HepG2 (cell line): Measurements from ENCODE around the gene VPS54. TPM values are rescaled to one million over a fixed set of nuclear protein-coding genes. Genes with fewer than 3 reads are reported as not detected.

Experiments used
- ATAC-seq: fragments of 200-7000 bp; cut with Tn5 transposase; 3 replicates; pipeline ENCODE4 v1.9.1; 2020; ENCODE audit warnings: mild to moderate bottlenecking, moderate library complexity
- BruUV-seq: library from RNA; stranded (reverse); fragments of 400-500 nt; replicated peaks from 2 replicates; lab custom pipeline; 2021; lab: Mats Ljungman, UMichigan
- CTCF ChIA-PET: fragments of 300-600 bp; formaldehyde crosslinking; extraction: SDS; loops from one replicate; lab custom pipeline; 2021; ENCODE audit warnings: low total read pairs, inconsistent platforms, low intra/inter-chr PET ratio; lab: Yijun Ruan, JAX
- POLR2A ChIA-PET: fragments of 350-600 bp; sonication (Branson Sonifier 250); formaldehyde crosslinking; loops from one replicate; lab custom pipeline; 2020; ENCODE audit warnings: antibody characterized with exemption, inconsistent platforms; lab: Yijun Ruan, JAX
- DNase-seq: peaks from one replicate; pipeline ENCODE4 v3.0.0-alpha.2; 2015; ENCODE audit warnings: low spot score
- FAIRE-seq: peaks from 3 replicates; lab custom pipeline; 2011; peaks lifted over from hg19 to GRCh38; lab: Jason Lieb, UNC
- H2AFZ ChIP-seq: one replicate; pipeline ENCODE4 v1.6.1; 2011; ENCODE audit warnings: low read length, inconsistent platforms
- H3K27ac ChIP-seq: fragments of 300-600 bp; 3 replicates; pipeline ENCODE4 v1.8.0; 2011; ENCODE audit warnings: mixed run types, mild to moderate bottlenecking, mixed read lengths, low read length, inconsistent platforms; ENCODE audit not compliant: insufficient read depth; ENCODE audit errors: extremely low read length
- H3K27me3 ChIP-seq, 2 experiments: fragments of 200-600 bp in 1 of 2; 2 replicates in 1 of 2; 3 replicates in 1 of 2; pipeline versions ENCODE4 v1.6.0 to v1.8.0; 2011; ENCODE audit warnings: low read length in 2 of 2, mild to moderate bottlenecking in 2 of 2, moderate library complexity in 2 of 2, inconsistent platforms in 1 of 2; ENCODE audit not compliant: insufficient read depth in 2 of 2, control insufficient read depth in 1 of 2
- H3K36me3 ChIP-seq, 2 experiments: fragments of 200-600 bp in 1 of 2; replicated peaks in 1 of 2; 2 replicates in 1 of 2; 3 replicates in 1 of 2; pipeline versions ENCODE4 v1.5.1 to v1.8.0; 2011; ENCODE audit warnings: low read length in 2 of 2, inconsistent platforms in 1 of 2; ENCODE audit not compliant: insufficient read depth in 2 of 2, control insufficient read depth in 1 of 2
- H3K4me1 ChIP-seq: 2 replicates; pipeline ENCODE4 v1.5.1; 2012; ENCODE audit warnings: low read length, inconsistent platforms; ENCODE audit not compliant: insufficient read depth
- H3K4me2 ChIP-seq: 2 replicates; pipeline ENCODE4 v1.6.0; 2011; ENCODE audit warnings: low read depth, low read length, inconsistent platforms
- H3K4me3 ChIP-seq, 3 experiments: fragments of 200-600 bp in 1 of 3; sonication (generic), shearing (Covaris generic) in 1 of 3; replicated peaks in 1 of 3; 2 replicates each; pipeline ENCODE4 v1.5.1; 2011 to 2016; ENCODE audit warnings: low read length in 3 of 3, inconsistent platforms in 2 of 3, low read depth in 2 of 3, mild to moderate bottlenecking in 2 of 3, control low read depth in 1 of 3, mixed read lengths in 1 of 3; ENCODE audit not compliant: insufficient read depth in 1 of 3
- H3K79me2 ChIP-seq: one replicate; pipeline ENCODE4 v1.6.1; 2011; ENCODE audit warnings: low read length, inconsistent platforms; ENCODE audit not compliant: insufficient read depth
- H3K9ac ChIP-seq: 2 replicates; pipeline ENCODE4 v1.6.0; 2011; ENCODE audit warnings: mild to moderate bottlenecking, low read depth, low read length, inconsistent platforms; ENCODE audit not compliant: insufficient read depth
- H3K9me3 ChIP-seq: 2 replicates; pipeline ENCODE4 v1.5.1; 2012; ENCODE audit warnings: mild to moderate bottlenecking, low read length
- H4K20me1 ChIP-seq: 2 replicates; pipeline ENCODE4 v1.6.0; 2011; ENCODE audit warnings: inconsistent platforms, mild to moderate bottlenecking, low read length, moderate library complexity; ENCODE audit not compliant: insufficient read depth
- CBX2 ChIP-seq, 2 experiments: fragments of 200-600 bp in 1 of 2; sonication (generic); formaldehyde crosslinking in 1 of 2; IDR thresholded peaks; 2 replicates each; pipeline versions ENCODE4 v1.7.0 to v1.8.1; 2018 to 2022; ENCODE audit warnings: low read depth in 2 of 2, low read length in 1 of 2, mild to moderate bottlenecking in 1 of 2, missing genetic modification reagents in 1 of 2
- CC2D1A ChIP-seq: sonication (generic); formaldehyde crosslinking; IDR thresholded peaks from 2 replicates; pipeline ENCODE4 v1.8.1; 2023; ENCODE audit warnings: mild to moderate bottlenecking, missing genetic modification reagents
- CEBPB ChIP-seq: IDR thresholded peaks from 2 replicates; pipeline ENCODE4 v1.6.1; 2011; ENCODE audit warnings: low read depth, low read length, improper control_type of control experiment, borderline replicate concordance
- CEBPG ChIP-seq: IDR thresholded peaks from 2 replicates; pipeline ENCODE4 v1.6.1; 2016
- ELF3 ChIP-seq: IDR thresholded peaks from 2 replicates; pipeline ENCODE4 v1.6.1; 2016; ENCODE audit warnings: missing genetic modification reagents, missing compliant biosample characterization
- GATAD2A ChIP-seq: IDR thresholded peaks from 2 replicates; pipeline ENCODE4 v1.6.1; 2016
- MTA3 ChIP-seq: sonication (generic); formaldehyde crosslinking; IDR thresholded peaks from 2 replicates; pipeline ENCODE4 v1.4.0; 2020; ENCODE audit warnings: missing genetic modification reagents
- ONECUT2 ChIP-seq: sonication (generic); formaldehyde crosslinking; IDR thresholded peaks from 2 replicates; pipeline ENCODE4 v1.4.0; 2020; ENCODE audit warnings: missing genetic modification reagents
- RBM22 ChIP-seq: fragments of 200-400 bp; formaldehyde crosslinking; optimal IDR thresholded peaks from 2 replicates; pipeline ENCODE3; 2017; ENCODE audit warnings: mild to moderate bottlenecking, low read length, moderate library complexity
- RCOR2 ChIP-seq: IDR thresholded peaks from 2 replicates; pipeline ENCODE4 v1.6.1; 2016; ENCODE audit warnings: missing biosample characterization, missing genetic modification reagents
- RELA ChIP-seq: sonication (generic); formaldehyde crosslinking; IDR thresholded peaks from 2 replicates; pipeline ENCODE4 v1.4.0; 2020; ENCODE audit warnings: missing genetic modification reagents
- SALL1 ChIP-seq: sonication (generic); formaldehyde crosslinking; IDR thresholded peaks from 2 replicates; pipeline ENCODE4 v1.8.0; 2022; ENCODE audit warnings: mild to moderate bottlenecking, missing genetic modification reagents
- SOX5 ChIP-seq: IDR thresholded peaks from 2 replicates; pipeline ENCODE4 v1.6.1; 2016; ENCODE audit warnings: borderline replicate concordance
- SSRP1 ChIP-seq: IDR thresholded peaks from 2 replicates; pipeline ENCODE4 v1.6.1; 2016; ENCODE audit warnings: control low read depth
- ZNF121 ChIP-seq: sonication (generic); formaldehyde crosslinking; IDR thresholded peaks from 2 replicates; pipeline ENCODE4 v1.5.0; 2020; ENCODE audit warnings: mild to moderate bottlenecking, missing genetic modification reagents
- ZNF737 ChIP-seq: sonication (generic); formaldehyde crosslinking; IDR thresholded peaks from 2 replicates; pipeline ENCODE4 v1.5.0; 2020; ENCODE audit warnings: missing genetic modification reagents, mild to moderate bottlenecking, borderline replicate concordance
- WGBS: methylation state at CpG from one replicate; pipeline ENCODE4 v1.1.6; 2017; ENCODE audit warnings: low lambda C conversion rate; 5-methylcytosine and 5-hydroxymethylcytosine counted together
- in situ Hi-C: cut with HindIII; loops from 2 replicates; pipeline ENCODE4 v1.10.0; 2017; ENCODE audit warnings: low pct_unique_long_range_greater_than_20kb; ENCODE audit not compliant: extremely low pct_ligation_motif_present
- intact Hi-C: fragments of 100-400 bp; cut with micrococcal nuclease; formaldehyde crosslinking; loops from one replicate; pipeline ENCODE4 v1.10.0; 2022; ENCODE audit not compliant: unreplicated experiment
- polyA plus RNA-seq, 8 experiments: library from polyadenylated mRNA; depleted of rRNA in 3 of 8; stranded (reverse) in 7 of 8; unstranded in 1 of 8; fragments of >200 nt; fragmentation: Illumina TruSeq in 4 of 8; extraction: Trizol in 4 of 8; gene quantifications; 2 replicates each; pipeline versions ENCODE4 v1.2.1 to v1.2.3, GENCODE V29; 2011 to 2016; ENCODE audit warnings: low read depth in 4 of 8, missing spikeins in 1 of 8, mixed read lengths in 1 of 8; ENCODE audit not compliant: insufficient read depth in 1 of 8
- total RNA-seq, 5 experiments: library from RNA; depleted of rRNA; stranded (reverse); fragments of >200 nt; fragmentation: Illumina TruSeq; extraction: Trizol; gene quantifications; 2 replicates each; pipeline ENCODE4 v1.2.3, GENCODE V29; 2016; ENCODE audit warnings: low read depth in 1 of 5
- TF ChIP-seq, protein P1 (sequence below): sonication (generic); formaldehyde crosslinking; IDR thresholded peaks from 2 replicates; pipeline ENCODE4 v1.5.1; 2020; ENCODE audit warnings: mild to moderate bottlenecking, missing genetic modification reagents, moderate library complexity
- TF ChIP-seq, protein P2 (sequence below): sonication (generic); formaldehyde crosslinking; IDR thresholded peaks from 2 replicates; pipeline ENCODE4 v1.5.0; 2020; ENCODE audit warnings: mild to moderate bottlenecking, missing genetic modification reagents
- TF ChIP-seq, protein P3 (sequence below): sonication (generic); formaldehyde crosslinking; IDR thresholded peaks from 2 replicates; pipeline ENCODE4 v1.4.0; 2020; ENCODE audit warnings: missing genetic modification reagents, mild to moderate bottlenecking, borderline replicate concordance

Gene VPS54
- total and polyA plus RNA-seq, 2 of the 13 experiments (the other 11 are each of a cell fraction or from before 2014, with no cell fraction given): 64.7 to 77.5 TPM

DNA sequence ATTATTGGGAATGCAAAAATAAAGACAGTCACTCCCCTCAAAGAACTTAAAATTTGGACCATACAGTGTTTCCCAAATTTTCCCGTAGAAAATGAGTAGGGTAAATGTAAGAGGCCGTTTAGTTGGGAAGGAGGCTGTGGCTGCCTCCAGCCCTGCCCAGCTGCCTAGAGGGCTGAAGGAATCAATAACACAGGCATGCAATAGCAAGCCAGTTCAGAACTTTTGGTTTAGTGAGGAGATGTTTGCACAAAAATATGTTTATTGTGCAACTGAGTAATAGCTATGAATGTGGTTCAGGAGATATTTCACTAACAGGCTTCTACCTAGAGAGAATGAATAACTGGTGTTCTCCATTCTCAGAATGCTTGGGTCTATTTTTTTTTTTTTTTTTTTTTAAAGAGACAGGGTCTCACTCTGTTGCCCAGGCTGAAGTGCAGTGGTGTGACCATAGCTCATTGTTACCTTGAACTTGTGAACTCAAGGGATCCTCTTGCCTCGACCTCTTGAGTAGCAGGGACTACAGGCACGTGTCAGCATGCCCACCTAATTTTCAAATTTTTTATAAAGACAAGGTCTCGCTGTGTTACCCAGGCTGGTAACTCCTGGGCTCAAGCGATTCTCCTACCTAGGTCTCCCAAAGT lies 153.9 kb downstream of the VPS54 start:
- no peaks in the 10 kb centered on the region for H3K9me3 ChIP-seq
- ChIA-PET CTCF (no interaction called here), POLR2A (interaction anchor here (0.7 to 4.5 kb wide), 4 partner anchors 24 to 166 kb away, joined by 3 to 21 read pairs (median 4); partner anchors contain the start of gene UGP2)
- H3K36me3 ChIP-seq: peaks cover 10 to 67% of the 10 kb centered on the region in 2 experiments
- H3K27ac ChIP-seq: no peak overlapping the region
- peaks cover 8% of the 10 kb centered on the region for H4K20me1 ChIP-seq
- no peak overlapping the region for H3K4me3 ChIP-seq
- H3K9ac ChIP-seq: no peak overlapping the region
- intact Hi-C loops (no loop called here), in situ Hi-C loops (no loop called here)
- DNase-seq (peak; percentile 16), ATAC-seq (peak; percentile 72), FAIRE-seq (no peak)
- no peak overlapping the region for H3K4me2 ChIP-seq
- H2AFZ ChIP-seq: no peak overlapping the region
- no TSS peak for BruUV-seq
- peaks cover 3% of the 10 kb centered on the region for H3K79me2 ChIP-seq
- H3K27me3 ChIP-seq: no peaks in the 10 kb centered on the region
- 87% methylated on average over 6 of the region's 6 CpGs for WGBS
- peaks cover 27% of the 10 kb centered on the region for H3K4me1 ChIP-seq
- TF ChIP-seq CC2D1A (CRISPR knock-in tag) (no peak), SSRP1 (no peak), CEBPG (0 out of 2 replicates have a peak, but pooled peaks have one; percentile 13), ZNF737 (no peak), SALL1 (CRISPR knock-in tag) (peak; percentile 18; the same call in 1 of the 2 replicates), RCOR2 (no peak), RBM22 (peak; percentile 59), CEBPB (peak; percentile 72; the same call in 1 of the 2 replicates), ONECUT2 (peak; percentile 39; the same call in 1 of the 2 replicates), RELA (CRISPR knock-in tag) (no peak), ELF3 (no peak), CBX2 (IDR thresholded peaks at IDR 0.05; ENCODE audit: low read depth, low read length) (no peak), CBX2 (CRISPR knock-in tag; IDR thresholded peaks at IDR 0.05; ENCODE audit: low read depth) (no peak), MTA3 (CRISPR knock-in tag) (no peak), SOX5 (CRISPR knock-in tag) (no peak), ZNF121 (CRISPR knock-in tag) (peak; percentile 78), GATAD2A (0 out of 2 replicates have a peak, but pooled peaks have one; percentile 16)
- TF ChIP-seq, protein P1, sequence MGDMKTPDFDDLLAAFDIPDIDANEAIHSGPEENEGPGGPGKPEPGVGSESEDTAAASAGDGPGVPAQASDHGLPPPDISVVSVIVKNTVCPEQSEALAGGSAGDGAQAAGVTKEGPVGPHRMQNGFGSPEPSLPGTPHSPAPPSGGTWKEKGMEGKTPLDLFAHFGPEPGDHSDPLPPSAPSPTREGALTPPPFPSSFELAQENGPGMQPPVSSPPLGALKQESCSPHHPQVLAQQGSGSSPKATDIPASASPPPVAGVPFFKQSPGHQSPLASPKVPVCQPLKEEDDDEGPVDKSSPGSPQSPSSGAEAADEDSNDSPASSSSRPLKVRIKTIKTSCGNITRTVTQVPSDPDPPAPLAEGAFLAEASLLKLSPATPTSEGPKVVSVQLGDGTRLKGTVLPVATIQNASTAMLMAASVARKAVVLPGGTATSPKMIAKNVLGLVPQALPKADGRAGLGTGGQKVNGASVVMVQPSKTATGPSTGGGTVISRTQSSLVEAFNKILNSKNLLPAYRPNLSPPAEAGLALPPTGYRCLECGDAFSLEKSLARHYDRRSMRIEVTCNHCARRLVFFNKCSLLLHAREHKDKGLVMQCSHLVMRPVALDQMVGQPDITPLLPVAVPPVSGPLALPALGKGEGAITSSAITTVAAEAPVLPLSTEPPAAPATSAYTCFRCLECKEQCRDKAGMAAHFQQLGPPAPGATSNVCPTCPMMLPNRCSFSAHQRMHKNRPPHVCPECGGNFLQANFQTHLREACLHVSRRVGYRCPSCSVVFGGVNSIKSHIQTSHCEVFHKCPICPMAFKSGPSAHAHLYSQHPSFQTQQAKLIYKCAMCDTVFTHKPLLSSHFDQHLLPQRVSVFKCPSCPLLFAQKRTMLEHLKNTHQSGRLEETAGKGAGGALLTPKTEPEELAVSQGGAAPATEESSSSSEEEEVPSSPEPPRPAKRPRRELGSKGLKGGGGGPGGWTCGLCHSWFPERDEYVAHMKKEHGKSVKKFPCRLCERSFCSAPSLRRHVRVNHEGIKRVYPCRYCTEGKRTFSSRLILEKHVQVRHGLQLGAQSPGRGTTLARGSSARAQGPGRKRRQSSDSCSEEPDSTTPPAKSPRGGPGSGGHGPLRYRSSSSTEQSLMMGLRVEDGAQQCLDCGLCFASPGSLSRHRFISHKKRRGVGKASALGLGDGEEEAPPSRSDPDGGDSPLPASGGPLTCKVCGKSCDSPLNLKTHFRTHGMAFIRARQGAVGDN (CRISPR knock-in tag): no peak
- TF ChIP-seq, protein P2, sequence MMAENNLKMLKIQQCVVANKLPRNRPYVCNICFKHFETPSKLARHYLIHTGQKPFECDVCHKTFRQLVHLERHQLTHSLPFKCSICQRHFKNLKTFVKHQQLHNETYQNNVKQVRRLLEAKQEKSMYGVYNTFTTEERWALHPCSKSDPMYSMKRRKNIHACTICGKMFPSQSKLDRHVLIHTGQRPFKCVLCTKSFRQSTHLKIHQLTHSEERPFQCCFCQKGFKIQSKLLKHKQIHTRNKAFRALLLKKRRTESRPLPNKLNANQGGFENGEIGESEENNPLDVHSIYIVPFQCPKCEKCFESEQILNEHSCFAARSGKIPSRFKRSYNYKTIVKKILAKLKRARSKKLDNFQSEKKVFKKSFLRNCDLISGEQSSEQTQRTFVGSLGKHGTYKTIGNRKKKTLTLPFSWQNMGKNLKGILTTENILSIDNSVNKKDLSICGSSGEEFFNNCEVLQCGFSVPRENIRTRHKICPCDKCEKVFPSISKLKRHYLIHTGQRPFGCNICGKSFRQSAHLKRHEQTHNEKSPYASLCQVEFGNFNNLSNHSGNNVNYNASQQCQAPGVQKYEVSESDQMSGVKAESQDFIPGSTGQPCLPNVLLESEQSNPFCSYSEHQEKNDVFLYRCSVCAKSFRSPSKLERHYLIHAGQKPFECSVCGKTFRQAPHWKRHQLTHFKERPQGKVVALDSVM (CRISPR knock-in tag): peak; percentile 49; the same call in 1 of the 2 replicates
- TF ChIP-seq, protein P3, sequence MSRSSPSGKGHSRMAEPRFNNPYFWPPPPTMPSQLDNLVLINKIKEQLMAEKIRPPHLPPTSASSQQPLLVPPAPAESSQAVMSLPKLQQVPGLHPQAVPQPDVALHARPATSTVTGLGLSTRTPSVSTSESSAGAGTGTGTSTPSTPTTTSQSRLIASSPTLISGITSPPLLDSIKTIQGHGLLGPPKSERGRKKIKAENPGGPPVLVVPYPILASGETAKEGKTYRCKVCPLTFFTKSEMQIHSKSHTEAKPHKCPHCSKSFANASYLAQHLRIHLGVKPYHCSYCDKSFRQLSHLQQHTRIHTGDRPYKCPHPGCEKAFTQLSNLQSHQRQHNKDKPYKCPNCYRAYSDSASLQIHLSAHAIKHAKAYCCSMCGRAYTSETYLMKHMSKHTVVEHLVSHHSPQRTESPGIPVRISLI: 0 out of 2 replicates have a peak, but pooled peaks have one; percentile 33
